ENCODE results near the gene FABP1.

FABP1 gene

GRCh38 chr2:88127888-88128653, at the start of gene FABP1:
Gene FABP1 (minus strand): TSS chr2:88128062. CDS start chr2:88128017, 45 bp downstream.
- H3K27ac Mint-ChIP-seq, result no peak within 1 kb of the TSS
- H3K4me1 Mint-ChIP-seq, result no peaks in the 10 kb centered on the region
- peaks cover 2% of the 10 kb centered on the region for H3K27me3 Mint-ChIP-seq
- ATAC-seq (no peak), DNase-seq (no peak)
- no peak within 1 kb of the TSS for H3K4me3 Mint-ChIP-seq
- no peaks in the 10 kb centered on the region for H3K36me3 Mint-ChIP-seq (ENCODE audit: low read depth)
- H3K9me3 Mint-ChIP-seq, result no peaks in the 10 kb centered on the region

DNA sequence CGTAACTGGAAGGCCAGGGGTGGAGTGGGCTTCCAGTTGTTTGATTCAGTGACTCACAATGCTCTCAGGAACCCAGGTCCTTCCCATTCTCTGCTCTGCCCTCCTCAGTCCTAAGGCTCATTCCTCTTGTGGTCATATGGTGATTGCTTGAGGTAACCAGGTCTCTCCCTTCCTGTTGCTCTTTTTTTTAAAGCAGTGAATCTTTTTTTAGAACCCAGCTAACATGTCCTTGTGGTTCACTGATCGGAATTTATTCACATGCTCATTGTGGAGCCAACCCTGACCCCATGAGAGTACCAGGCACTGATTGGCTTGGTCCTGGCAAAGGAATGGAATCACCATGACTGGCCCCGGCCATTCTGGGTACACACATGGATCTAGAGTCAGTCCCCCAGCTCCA, 49.7 kb upstream of the FABP1 start:
- H3K4me1 Mint-ChIP-seq, result peaks cover 8% of the 10 kb centered on the region
- ATAC-seq (no peak), DNase-seq (no peak)
- no peak overlapping the region for H3K27ac Mint-ChIP-seq
- no peaks in the 10 kb centered on the region for H3K27me3 Mint-ChIP-seq
- no peaks in the 10 kb centered on the region for H3K9me3 Mint-ChIP-seq
- no peaks in the 10 kb centered on the region for H3K36me3 Mint-ChIP-seq (ENCODE audit: low read depth)
- no peak overlapping the region for H3K4me3 Mint-ChIP-seq

DNA sequence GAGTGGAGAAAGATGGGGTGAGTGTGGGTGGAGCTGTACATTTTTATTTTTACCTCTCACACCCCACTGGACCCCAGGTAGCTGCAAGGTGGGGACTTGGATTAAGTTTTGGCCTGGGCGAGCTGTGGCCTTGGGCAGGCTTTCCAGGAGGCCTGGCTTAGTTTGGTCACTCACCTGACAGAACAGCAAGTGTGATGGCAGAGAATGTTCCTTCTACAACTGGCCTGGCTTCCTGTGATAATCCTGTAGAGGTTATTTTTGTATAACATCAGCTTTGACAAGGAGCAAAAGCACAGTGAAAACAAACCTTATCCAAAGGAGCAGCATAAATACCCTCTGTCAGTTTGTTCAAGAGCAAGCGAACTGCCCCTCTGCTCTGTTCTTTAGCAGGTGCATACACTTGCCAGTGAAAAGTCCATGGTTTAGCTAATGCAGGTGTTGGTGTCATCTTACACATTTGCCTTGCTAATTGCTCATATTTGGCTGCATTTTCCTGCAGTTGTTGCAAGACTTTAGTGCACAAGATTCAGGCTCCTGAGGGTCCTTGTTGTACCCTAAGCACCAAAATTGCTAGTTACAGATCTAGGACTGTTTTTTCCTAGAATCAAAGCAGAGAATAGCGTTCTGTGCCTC, 48.6 kb upstream of the FABP1 start:
- DNase-seq, result no peak
- peaks cover 4% of the 10 kb centered on the region for H3K4me1 Mint-ChIP-seq
- H3K36me3 Mint-ChIP-seq (ENCODE audit: low read depth), result no peaks in the 10 kb centered on the region
- H3K4me3 Mint-ChIP-seq, result no peak overlapping the region
- H3K27ac Mint-ChIP-seq, result no peak overlapping the region
- no peaks in the 10 kb centered on the region for H3K9me3 Mint-ChIP-seq
- H3K27me3 Mint-ChIP-seq, result no peaks in the 10 kb centered on the region
- no peak for ATAC-seq

DNA sequence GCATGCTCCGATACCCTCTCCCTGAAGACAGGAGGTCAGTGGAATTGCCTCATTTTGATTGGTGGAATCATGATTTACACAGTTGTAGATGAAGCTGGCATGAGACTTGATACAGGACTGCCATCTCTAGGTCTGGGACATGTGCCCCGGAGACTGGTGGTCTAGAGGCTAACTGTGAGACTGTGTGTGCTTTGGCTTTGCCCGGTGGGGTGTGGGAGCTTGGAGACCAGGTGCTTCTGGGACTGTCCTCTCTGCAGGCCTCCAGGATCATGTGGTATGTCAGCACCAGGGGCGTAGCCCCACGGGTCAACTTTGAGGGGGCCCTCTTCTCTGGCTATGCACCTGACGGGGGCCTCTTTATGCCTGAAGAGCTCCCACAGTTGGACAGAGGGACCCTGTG, 45.0 kb upstream of the FABP1 start:
- no peak overlapping the region for H3K27ac Mint-ChIP-seq

GRCh38 chr2:88171966-88172365, 44.1 kb upstream of the FABP1 start:
- peak overlapping the region; percentile 73 for H3K4me3 Mint-ChIP-seq

More for the DNA sequence above, 45.0 kb upstream of the FABP1 start:
- DNase-seq, result no peak
- Mint-ChIP-seq H3K27me3 (no peaks in the 10 kb centered on the region), H3K4me1 (peaks cover 17% of the 10 kb centered on the region), H3K4me3 (no peak overlapping the region), H3K36me3 (ENCODE audit: low read depth) (peaks cover 4% of the 10 kb centered on the region), H3K9me3 (no peaks in the 10 kb centered on the region)
- ATAC-seq, result no peak

GRCh38 chr2:88170472-88170892, 42.6 kb upstream of the FABP1 start:
- H3K9me3 Mint-ChIP-seq, result no peaks in the 10 kb centered on the region
- no peak overlapping the region for H3K27ac Mint-ChIP-seq
- peak overlapping the region; percentile 73 for H3K4me3 Mint-ChIP-seq
- H3K36me3 Mint-ChIP-seq (ENCODE audit: low read depth), result peaks cover 4% of the 10 kb centered on the region
- ATAC-seq (no peak), DNase-seq (no peak)
- no peaks in the 10 kb centered on the region for H3K27me3 Mint-ChIP-seq
- peaks cover 17% of the 10 kb centered on the region for H3K4me1 Mint-ChIP-seq

More at GRCh38 chr2:88171966-88172365, 44.1 kb upstream of the FABP1 start:
- Mint-ChIP-seq H3K27ac (no peak overlapping the region), H3K4me1 (peaks cover 17% of the 10 kb centered on the region), H3K27me3 (no peaks in the 10 kb centered on the region), H3K36me3 (ENCODE audit: low read depth) (peaks cover 4% of the 10 kb centered on the region), H3K9me3 (no peaks in the 10 kb centered on the region)
- ATAC-seq (no peak), DNase-seq (no peak)

DNA sequence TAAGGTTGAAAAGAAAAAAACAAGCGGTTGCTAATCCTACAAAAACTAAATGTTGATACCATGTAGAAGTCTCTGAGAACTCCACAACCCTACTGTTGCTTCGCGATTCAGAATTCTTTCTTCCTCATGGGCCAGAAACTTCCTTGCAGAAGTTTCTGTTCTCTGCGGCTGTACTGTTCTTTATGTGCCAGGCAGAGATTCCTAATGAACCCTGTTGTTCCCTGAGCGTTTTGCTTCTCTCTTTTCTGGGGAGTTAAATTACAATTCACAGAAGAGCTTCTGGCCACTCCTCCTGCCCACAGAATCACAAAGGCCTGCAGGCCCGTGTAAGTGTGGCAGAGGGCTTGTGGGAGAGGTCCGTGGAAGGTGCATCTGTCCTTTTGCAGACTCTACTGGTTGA, 40.5 kb upstream of the FABP1 start:
- ATAC-seq, result no peak
- Mint-ChIP-seq H3K27me3 (no peaks in the 10 kb centered on the region), H3K36me3 (ENCODE audit: low read depth) (peaks cover 4% of the 10 kb centered on the region), H3K4me1 (peaks cover 17% of the 10 kb centered on the region), H3K27ac (no peak overlapping the region), H3K4me3 (no peak overlapping the region), H3K9me3 (no peaks in the 10 kb centered on the region)
- no peak for DNase-seq

- Mint-ChIP-seq H3K4me1 (peaks cover 17% of the 10 kb centered on the region), H3K36me3 (ENCODE audit: low read depth) (peaks cover 4% of the 10 kb centered on the region), H3K27ac (no peak overlapping the region), H3K27me3 (no peaks in the 10 kb centered on the region), H3K9me3 (no peaks in the 10 kb centered on the region), H3K4me3 (no peak overlapping the region)
- DNase-seq (no peak), ATAC-seq (no peak)
Observed at GRCh38 chr2:88167740-88168139, 39.9 kb upstream of the FABP1 start.

- Mint-ChIP-seq H3K36me3 (ENCODE audit: low read depth) (peaks cover 4% of the 10 kb centered on the region), H3K4me1 (peaks cover 6% of the 10 kb centered on the region), H3K27me3 (no peaks in the 10 kb centered on the region), H3K27ac (no peak overlapping the region), H3K4me3 (no peak overlapping the region), H3K9me3 (no peaks in the 10 kb centered on the region)
- ATAC-seq, result no peak
- DNase-seq, result no peak
Observed at GRCh38 chr2:88165332-88166003, 37.6 kb upstream of the FABP1 start.

GRCh38 chr2:88161446-88162244, 33.8 kb upstream of the FABP1 start:
- H3K4me3 Mint-ChIP-seq, result no peak overlapping the region
- ATAC-seq (no peak), DNase-seq (no peak)
- no peaks in the 10 kb centered on the region for H3K9me3 Mint-ChIP-seq
- H3K27me3 Mint-ChIP-seq, result no peaks in the 10 kb centered on the region
- no peaks in the 10 kb centered on the region for H3K4me1 Mint-ChIP-seq
- no peaks in the 10 kb centered on the region for H3K36me3 Mint-ChIP-seq (ENCODE audit: low read depth)
- no peak overlapping the region for H3K27ac Mint-ChIP-seq

DNA sequence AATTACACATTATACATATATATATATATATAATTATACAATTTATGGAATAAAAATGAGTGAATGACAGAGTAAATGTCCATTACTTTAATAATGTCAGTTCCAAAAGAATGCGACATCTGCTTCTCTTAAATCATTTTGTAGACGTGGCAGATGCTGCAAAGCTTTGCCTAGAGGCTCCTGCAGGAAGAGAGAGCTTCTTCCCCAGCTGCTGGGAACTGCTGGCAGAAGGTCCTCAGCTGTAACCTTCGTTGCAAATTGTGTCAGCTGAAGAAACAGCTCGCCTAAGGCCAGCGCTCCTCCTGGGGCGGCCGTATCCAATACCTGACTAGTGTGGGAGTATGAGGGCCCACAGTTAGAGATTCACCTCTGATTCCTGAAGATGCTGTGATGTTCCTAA, 32.7 kb upstream of the FABP1 start:
- no peak overlapping the region for H3K4me3 Mint-ChIP-seq
- no peak for ATAC-seq
- H3K4me1 Mint-ChIP-seq, result no peaks in the 10 kb centered on the region
- H3K36me3 Mint-ChIP-seq (ENCODE audit: low read depth), result no peaks in the 10 kb centered on the region
- no peak overlapping the region for H3K27ac Mint-ChIP-seq
- no peaks in the 10 kb centered on the region for H3K27me3 Mint-ChIP-seq
- DNase-seq, result no peak
- no peaks in the 10 kb centered on the region for H3K9me3 Mint-ChIP-seq

GRCh38 chr2:88159955-88160415, 32.1 kb upstream of the FABP1 start:
- H3K9me3 Mint-ChIP-seq, result no peaks in the 10 kb centered on the region
- no peaks in the 10 kb centered on the region for H3K36me3 Mint-ChIP-seq (ENCODE audit: low read depth)
- no peak overlapping the region for H3K4me3 Mint-ChIP-seq
- DNase-seq (peak; percentile 55), ATAC-seq (no peak)
- no peak overlapping the region for H3K27ac Mint-ChIP-seq
- no peaks in the 10 kb centered on the region for H3K4me1 Mint-ChIP-seq
- H3K27me3 Mint-ChIP-seq, result no peaks in the 10 kb centered on the region

DNA sequence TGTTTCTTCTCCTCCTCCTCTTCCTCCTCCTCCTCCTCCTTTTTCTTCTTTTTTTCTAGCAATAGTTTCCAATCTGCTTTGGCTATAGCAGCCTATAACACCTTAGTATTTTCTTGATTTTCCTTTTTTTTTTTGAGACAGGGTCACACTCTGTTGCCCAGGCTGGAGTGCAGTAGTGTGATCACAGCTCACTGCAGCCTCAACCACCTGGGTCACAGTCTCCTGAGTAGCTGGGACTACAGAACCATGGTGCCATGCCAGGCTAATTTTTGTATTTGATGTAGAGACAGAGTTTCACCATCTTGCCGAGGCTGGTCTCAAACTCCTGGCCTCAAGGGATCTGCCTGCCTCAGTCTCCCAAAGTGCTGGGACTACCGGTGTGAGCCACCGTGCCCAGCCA, 31.6 kb upstream of the FABP1 start:
- Mint-ChIP-seq H3K4me1 (no peaks in the 10 kb centered on the region), H3K27ac (no peak overlapping the region), H3K36me3 (ENCODE audit: low read depth) (no peaks in the 10 kb centered on the region), H3K9me3 (no peaks in the 10 kb centered on the region), H3K4me3 (no peak overlapping the region), H3K27me3 (no peaks in the 10 kb centered on the region)
- ATAC-seq, result no peak
- DNase-seq, result no peak

DNA sequence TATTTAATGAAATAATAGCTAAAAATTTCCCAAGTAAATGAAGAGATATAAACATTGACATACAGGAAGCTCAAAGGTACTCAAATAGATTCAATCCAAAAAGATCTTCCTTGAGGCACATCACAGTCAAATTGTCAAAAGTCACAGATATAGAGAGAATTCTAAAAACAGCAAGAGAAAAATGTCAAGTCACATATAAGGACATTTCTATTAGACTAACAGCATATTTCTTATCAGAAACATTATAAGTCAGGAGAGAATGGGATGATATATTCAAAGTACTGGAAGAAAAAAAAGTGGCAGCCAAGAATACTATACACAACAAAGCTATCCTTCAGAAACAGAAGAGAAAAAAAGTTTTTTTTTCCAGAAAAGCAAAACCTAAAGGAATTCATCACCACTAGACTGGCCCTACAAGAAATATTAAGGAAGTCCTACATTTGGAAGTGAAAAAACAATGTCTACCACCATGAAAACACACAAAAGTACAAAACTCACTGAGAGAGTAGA, 21.1 kb upstream of the FABP1 start:
- H3K36me3 Mint-ChIP-seq (ENCODE audit: low read depth), result peaks cover 3% of the 10 kb centered on the region
- no peak overlapping the region for H3K27ac Mint-ChIP-seq
- DNase-seq (no peak), ATAC-seq (no peak)
- no peak overlapping the region for H3K4me3 Mint-ChIP-seq
- H3K27me3 Mint-ChIP-seq, result peaks cover 10% of the 10 kb centered on the region
- H3K4me1 Mint-ChIP-seq, result no peaks in the 10 kb centered on the region
- H3K9me3 Mint-ChIP-seq, result peaks cover 32% of the 10 kb centered on the region
